ENCODE measurements around the gene KCNQ1.

Gene KCNQ1

DNA sequence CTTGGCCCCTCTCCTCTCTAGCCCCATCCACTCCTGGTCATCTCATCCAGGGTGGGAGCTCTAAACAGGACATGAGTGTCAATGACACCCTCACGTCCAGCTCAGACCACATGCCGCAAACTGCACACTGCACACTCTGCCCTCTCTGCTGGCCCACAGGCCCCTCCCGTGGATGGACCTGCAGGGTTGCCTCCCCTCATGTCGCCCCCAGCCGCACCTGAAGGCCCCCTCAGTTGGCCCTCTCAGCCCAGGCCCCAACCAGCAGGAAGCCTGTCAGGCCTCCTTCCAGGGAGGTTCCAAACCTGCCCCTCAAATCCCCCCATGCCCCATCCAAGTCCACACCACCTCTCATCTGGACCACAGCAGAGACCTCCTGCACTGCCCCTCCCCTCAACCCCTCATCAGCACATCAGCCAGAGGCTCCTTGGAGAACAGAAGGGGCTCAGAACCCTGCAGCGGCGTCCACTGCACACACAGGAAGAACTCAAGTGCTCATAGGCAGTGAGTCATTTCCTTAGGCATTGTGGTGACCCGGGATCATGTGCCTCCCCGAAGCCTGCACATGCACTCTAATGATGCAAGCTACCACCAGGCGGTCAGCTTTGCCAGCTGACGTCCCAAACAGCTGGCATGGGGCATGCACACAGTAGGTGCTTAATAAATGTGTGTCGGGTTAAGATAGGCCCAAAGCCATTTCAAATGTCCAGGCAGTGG lies 453.7 kb downstream of the KCNQ1 start:
- no peak for DNase-seq
